Testis (tissue), 2 donors: ENCODE results near the gene PFN3.

Experiments used
- CTCF ChIP-seq, 3 experiments: fragments of 450-650 bp in 2 of 3; fragments of 200-600 bp in 1 of 3; sonication (generic) in 1 of 3; IDR thresholded peaks; one replicate each; pipeline ENCODE4 v1.5.1; 2016 to 2019; ENCODE audit warnings: antibody characterized with exemption in 3 of 3, mild to moderate bottlenecking in 2 of 3, moderate library complexity in 1 of 3
- POLR2A ChIP-seq: fragments of 450-650 bp; IDR thresholded peaks from one replicate; pipeline ENCODE4 v1.6.1; 2017; ENCODE audit warnings: antibody characterized with exemption, mild to moderate bottlenecking, moderate library complexity

GRCh38 chr5:177382423-177383029, 17.9 kb downstream of the PFN3 start:
- TF ChIP-seq CTCF (IDR thresholded peaks at IDR 0.05) = peak in 2 of 3 experiments; percentile 22 to 34
- TF ChIP-seq POLR2A = no peak
